ENCODE results near the gene CTRB1. TPM values are rescaled to one million over a fixed set of nuclear protein-coding genes. Genes with fewer than 3 reads are reported as not detected.

Gene CTRB1
- total and polyA plus RNA-seq, 2 of the 8 experiments (the other 6 are each of a cell fraction or from before 2014, with no cell fraction given): not detected

- TF ChIP-seq NANOG (IDR thresholded peaks at IDR 0.05; ENCODE audit: insufficient read depth, low read depth, low read length, poor library complexity, severe bottlenecking): no peak
- no peak for TF ChIP-seq TCF12 (IDR thresholded peaks at IDR 0.05; ENCODE audit: low read depth, low read length)
- TF ChIP-seq SP4 (IDR thresholded peaks at IDR 0.05; ENCODE audit: low read length): no peak
These were observed 1.4 kb upstream of the CTRB1 start (continued) for GRCh38 chr16:75217389-75217851.
